Bronchial epithelial cell (primary cell): Measurements from ENCODE around the gene DNAI7. TPM values are rescaled to one million over a fixed set of nuclear protein-coding genes. Genes with fewer than 3 reads are reported as not detected.

ENCODE experiments used
- DNase-seq: peaks from one replicate; pipeline ENCODE4 v3.0.0-alpha.2; 2010; ENCODE audit warnings: low read depth
- FAIRE-seq: peaks from 2 replicates; lab custom pipeline; 2011; peaks lifted over from hg19 to GRCh38; lab: Jason Lieb, UNC
- H3K27me3 ChIP-seq: 2 replicates; pipeline ENCODE4 v1.5.1; 2011; ENCODE audit warnings: low read length; ENCODE audit not compliant: control insufficient read depth, insufficient read depth
- H3K36me3 ChIP-seq: 2 replicates; pipeline ENCODE4 v1.5.1; 2011; ENCODE audit warnings: low read length; ENCODE audit not compliant: control insufficient read depth, insufficient read depth
- H3K4me3 ChIP-seq: 2 replicates; pipeline ENCODE4 v1.5.1; 2011; ENCODE audit warnings: mild to moderate bottlenecking, low read depth, low read length, control low read depth
- total RNA-seq: library from RNA; depleted of rRNA; stranded (reverse); fragments of >200 nt; gene quantifications from 2 replicates; pipeline ENCODE4 v1.2.1, GENCODE V29; 2014
- TF ChIP-seq, protein P1 (sequence below): IDR thresholded peaks from 2 replicates; pipeline ENCODE4 v1.5.1; 2011; ENCODE audit warnings: mild to moderate bottlenecking, moderate library complexity, low read length, control low read depth, inconsistent platforms; ENCODE audit not compliant: insufficient read depth, severe bottlenecking

Gene DNAI7
- total RNA-seq, 1 donor from 2014 or later = not detected

DNA sequence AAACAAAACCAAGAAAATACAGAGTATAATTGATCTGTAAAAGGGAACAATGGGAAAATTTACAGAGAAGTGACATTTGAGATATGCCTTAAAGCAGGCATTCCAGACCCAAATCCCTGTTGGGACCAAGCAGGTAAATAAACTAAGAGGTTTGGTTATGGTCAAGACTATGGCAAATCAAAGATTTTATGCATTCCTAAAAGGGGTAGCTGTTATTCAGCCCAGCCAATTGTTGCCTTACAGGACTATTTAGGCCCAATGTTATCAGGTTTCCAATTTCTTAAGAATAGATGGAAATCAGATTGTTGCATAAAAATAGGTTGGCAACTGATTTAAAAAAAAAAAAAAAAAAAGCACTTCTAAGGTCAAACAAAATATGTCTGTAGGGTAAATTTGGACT lies 5.3 kb downstream of the DNAI7 start:
- no peaks in the 10 kb centered on the region for H3K36me3 ChIP-seq
- no peak for FAIRE-seq
- TF ChIP-seq, protein P1, sequence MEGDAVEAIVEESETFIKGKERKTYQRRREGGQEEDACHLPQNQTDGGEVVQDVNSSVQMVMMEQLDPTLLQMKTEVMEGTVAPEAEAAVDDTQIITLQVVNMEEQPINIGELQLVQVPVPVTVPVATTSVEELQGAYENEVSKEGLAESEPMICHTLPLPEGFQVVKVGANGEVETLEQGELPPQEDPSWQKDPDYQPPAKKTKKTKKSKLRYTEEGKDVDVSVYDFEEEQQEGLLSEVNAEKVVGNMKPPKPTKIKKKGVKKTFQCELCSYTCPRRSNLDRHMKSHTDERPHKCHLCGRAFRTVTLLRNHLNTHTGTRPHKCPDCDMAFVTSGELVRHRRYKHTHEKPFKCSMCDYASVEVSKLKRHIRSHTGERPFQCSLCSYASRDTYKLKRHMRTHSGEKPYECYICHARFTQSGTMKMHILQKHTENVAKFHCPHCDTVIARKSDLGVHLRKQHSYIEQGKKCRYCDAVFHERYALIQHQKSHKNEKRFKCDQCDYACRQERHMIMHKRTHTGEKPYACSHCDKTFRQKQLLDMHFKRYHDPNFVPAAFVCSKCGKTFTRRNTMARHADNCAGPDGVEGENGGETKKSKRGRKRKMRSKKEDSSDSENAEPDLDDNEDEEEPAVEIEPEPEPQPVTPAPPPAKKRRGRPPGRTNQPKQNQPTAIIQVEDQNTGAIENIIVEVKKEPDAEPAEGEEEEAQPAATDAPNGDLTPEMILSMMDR = no peak
- DNase-seq = no peak
- H3K4me3 ChIP-seq = no peak overlapping the region
- H3K27me3 ChIP-seq = no peaks in the 10 kb centered on the region

DNA sequence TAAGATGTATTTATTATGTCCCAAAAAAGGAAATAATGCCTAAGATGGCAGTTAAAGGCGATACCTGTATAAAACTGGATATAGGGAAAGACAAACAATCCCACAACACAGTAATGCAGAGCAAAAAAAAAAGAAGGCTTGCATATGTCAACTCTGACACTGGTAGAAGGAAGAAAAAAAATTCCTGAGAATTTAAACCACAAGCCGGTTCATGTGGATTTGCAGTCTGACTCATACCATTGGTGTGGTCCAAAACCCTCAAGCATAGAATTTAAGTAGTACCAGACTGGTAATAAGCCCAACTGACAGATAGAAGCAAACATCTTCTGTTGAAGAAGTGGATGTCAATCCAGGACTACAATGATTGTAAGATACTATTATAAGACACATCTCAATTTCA lies 7.2 kb downstream of the DNAI7 start:
- FAIRE-seq (no peak), DNase-seq (peak; percentile 81)
- H3K27me3 ChIP-seq = no peaks in the 10 kb centered on the region
- no peaks in the 10 kb centered on the region for H3K36me3 ChIP-seq
- TF ChIP-seq, protein P1 = no peak
- H3K4me3 ChIP-seq = no peak overlapping the region

DNA sequence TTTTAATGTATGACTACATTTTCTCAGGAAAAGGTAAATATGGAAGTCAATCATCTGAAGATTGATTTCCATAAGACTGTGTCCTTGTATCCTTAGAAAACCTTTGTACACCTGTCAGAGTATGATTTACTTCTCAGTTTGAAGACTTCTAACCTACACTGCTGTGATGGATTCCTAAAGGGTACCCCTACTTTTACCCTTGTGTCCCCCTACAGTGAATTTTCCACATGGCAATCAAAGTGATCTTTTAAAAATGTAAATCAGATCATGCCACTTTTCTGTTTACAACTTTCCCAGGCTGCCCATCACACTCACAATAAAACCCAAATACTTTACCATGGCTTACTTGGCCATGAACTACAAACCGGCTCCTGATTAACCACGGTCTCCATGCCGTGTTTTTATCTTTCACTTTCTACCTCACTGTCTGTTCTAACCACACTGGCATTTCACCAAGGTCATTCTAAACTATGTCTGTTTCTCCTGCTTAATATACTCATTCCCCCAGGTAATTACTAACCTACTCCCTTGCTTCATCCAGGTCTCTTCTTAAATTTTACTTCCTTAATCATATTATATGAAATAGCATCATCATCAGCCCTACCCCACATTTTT lies 8.1 kb downstream of the DNAI7 start:
- H3K27me3 ChIP-seq = no peaks in the 10 kb centered on the region
- TF ChIP-seq, protein P1 = no peak
- FAIRE-seq (no peak), DNase-seq (no peak)
- H3K4me3 ChIP-seq = no peak overlapping the region
- no peaks in the 10 kb centered on the region for H3K36me3 ChIP-seq

DNA sequence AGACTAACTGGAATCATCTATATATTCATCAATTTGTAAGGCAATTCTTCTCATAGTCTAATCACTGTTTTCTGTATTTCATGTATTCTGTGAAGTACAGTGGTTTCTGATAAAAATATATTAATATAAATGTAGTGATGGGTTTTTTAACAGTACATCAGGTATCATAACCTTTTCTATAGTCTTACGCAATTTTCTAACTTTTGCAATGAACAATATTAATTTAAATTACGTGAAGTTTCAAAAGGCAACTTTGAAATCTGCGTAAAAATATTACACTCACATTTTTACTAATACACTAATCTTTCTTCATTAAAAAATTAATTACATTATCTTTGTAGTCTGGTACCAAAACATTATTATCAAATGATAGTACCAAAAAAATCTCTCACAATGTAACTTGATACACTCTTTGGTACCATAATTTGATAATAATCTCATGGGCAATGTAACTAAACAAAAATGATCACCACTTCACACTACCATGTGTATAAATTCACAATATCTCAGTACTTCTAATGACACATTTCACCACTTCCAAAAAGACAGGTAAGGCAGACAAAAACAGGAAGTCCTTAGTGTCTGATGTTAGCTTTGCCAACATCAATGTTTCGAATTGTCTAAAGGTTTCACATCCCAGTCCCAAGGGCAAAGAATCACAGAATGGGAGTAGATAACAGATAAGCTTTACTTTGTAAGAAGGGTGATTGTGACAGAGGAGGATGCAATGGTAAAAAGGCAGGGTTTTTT lies 8.7 kb downstream of the DNAI7 start:
- FAIRE-seq (no peak), DNase-seq (no peak)
- TF ChIP-seq, protein P1 = no peak
- no peaks in the 10 kb centered on the region for H3K36me3 ChIP-seq
- no peaks in the 10 kb centered on the region for H3K27me3 ChIP-seq
- H3K4me3 ChIP-seq = no peak overlapping the region

DNA sequence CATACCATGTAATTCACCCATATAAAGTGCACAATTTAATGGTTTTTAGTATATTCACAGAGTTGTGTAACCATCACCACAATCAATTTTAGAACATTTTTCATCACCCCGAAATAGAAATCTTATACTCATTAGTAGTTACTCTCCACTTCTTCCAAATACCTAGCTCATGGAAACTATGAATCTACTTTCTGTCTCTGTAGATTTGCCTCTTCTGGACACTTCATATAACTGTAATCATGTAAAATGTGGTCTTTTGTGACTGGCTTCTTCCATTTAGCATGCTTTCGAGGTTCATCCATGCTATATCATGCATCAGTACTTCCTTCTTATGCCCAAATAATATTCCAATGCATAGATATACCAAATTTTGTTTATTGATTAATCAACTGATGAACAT lies 10.8 kb downstream of the DNAI7 start:
- TF ChIP-seq, protein P1 = no peak
- DNase-seq (no peak), FAIRE-seq (no peak)

More for the DNA sequence above, 10.8 kb downstream of the DNAI7 start:
- Histone ChIP-seq H3K36me3 (no peaks in the 10 kb centered on the region), H3K4me3 (no peak overlapping the region), H3K27me3 (no peaks in the 10 kb centered on the region)
